Measurements from ENCODE around the gene UBAC2. TPM values are rescaled to one million over a fixed set of nuclear protein-coding genes. Genes with fewer than 3 reads are reported as not detected.

The UBAC2 gene
- total RNA-seq, 4 donors from 2014 or later: 67.3 to 111 (median 93.8) TPM

DNA sequence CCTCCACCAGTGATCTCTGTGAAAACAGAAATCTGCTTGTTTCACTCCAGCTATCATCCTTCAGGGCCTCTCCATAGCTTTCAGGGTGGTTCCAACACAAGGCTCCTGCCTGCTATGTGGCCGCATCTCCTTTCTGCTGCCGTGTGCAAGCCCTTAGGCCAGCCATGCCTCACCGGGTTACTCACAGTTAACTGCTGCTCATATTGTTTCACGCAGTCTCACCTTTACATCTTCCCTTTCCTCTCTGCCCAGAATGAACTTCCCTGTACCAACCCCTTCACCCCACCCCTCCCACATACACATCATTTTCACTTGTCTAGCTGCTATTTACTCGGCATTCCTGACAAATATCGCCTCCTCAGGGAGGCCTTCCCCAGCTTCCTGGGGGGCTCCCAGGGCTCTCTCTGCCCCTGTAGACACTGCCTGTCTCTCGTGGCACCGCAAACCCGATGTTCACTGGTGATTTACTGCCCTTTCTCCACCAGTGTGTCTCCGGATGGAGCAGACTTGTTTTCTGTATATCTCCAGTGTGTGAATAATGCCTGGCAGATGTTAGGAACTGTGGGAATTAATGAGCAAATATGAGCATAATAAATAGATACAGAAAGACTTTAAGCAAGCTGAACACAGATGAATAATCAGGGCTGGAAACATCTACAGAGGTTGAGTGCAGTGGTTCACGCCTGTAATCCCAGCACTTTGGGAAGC is 145.8 kb downstream of the UBAC2 start:
- Histone ChIP-seq H3K9me3 (no peaks in the 10 kb centered on the region), H3K27ac (no peak overlapping the region), H3K27me3 (no peaks in the 10 kb centered on the region), H3K36me3 (peaks cover 63% of the 10 kb centered on the region), H3K4me3 (no peak overlapping the region), H3K4me1 (peaks cover under 1% of the 10 kb centered on the region)
- WGBS: 79% methylated on average over 11 of the region's 11 CpGs
- no peak for DNase-seq (ENCODE audit: low spot score in 2 of 2)
- TF ChIP-seq POLR2AphosphoS5 (IDR thresholded peaks at IDR 0.05) (no peak), EP300 (IDR thresholded peaks at IDR 0.05) (no peak), POLR2A (IDR thresholded peaks at IDR 0.05) (no peak)
- TF ChIP-seq, protein P1, sequence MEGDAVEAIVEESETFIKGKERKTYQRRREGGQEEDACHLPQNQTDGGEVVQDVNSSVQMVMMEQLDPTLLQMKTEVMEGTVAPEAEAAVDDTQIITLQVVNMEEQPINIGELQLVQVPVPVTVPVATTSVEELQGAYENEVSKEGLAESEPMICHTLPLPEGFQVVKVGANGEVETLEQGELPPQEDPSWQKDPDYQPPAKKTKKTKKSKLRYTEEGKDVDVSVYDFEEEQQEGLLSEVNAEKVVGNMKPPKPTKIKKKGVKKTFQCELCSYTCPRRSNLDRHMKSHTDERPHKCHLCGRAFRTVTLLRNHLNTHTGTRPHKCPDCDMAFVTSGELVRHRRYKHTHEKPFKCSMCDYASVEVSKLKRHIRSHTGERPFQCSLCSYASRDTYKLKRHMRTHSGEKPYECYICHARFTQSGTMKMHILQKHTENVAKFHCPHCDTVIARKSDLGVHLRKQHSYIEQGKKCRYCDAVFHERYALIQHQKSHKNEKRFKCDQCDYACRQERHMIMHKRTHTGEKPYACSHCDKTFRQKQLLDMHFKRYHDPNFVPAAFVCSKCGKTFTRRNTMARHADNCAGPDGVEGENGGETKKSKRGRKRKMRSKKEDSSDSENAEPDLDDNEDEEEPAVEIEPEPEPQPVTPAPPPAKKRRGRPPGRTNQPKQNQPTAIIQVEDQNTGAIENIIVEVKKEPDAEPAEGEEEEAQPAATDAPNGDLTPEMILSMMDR (IDR thresholded peaks at IDR 0.05): no peak

DNA sequence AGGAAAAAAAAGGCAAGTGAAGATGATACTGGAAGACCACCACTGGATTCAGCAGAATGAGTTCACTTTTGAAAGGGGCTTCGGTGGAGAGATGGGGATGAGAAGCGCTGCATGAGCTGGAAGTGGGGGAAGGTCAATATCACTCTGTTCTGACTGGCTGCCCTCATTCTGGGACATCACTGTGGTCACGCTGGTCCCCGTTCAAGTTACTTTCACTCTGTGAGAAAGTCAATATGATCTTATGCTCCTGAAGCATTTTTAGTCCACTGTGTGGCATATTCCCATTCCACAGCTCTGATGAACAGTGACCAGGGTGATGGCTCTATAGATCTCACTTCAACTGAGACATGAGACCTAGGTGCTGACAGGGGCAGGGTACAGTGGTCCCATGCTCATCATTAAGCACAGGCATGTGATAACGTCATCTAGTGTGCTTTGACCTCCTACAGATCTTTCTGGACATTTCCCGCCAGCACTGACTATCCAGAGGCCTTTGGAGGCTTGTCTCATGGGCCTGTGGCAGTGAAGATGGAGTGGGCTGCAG is 146.8 kb downstream of the UBAC2 start:
- Histone ChIP-seq H3K4me3 (no peak overlapping the region), H3K27me3 (no peaks in the 10 kb centered on the region), H3K9me3 (no peaks in the 10 kb centered on the region), H3K4me1 (peaks cover 2% of the 10 kb centered on the region), H3K27ac (no peak overlapping the region), H3K36me3 (peaks cover 62% of the 10 kb centered on the region)
- TF ChIP-seq EP300 (IDR thresholded peaks at IDR 0.05): no peak
- no peak for TF ChIP-seq POLR2A (IDR thresholded peaks at IDR 0.05)
- no peak for DNase-seq (ENCODE audit: low spot score in 2 of 2)
- 88% methylated on average over 6 of the region's 6 CpGs for WGBS

DNA sequence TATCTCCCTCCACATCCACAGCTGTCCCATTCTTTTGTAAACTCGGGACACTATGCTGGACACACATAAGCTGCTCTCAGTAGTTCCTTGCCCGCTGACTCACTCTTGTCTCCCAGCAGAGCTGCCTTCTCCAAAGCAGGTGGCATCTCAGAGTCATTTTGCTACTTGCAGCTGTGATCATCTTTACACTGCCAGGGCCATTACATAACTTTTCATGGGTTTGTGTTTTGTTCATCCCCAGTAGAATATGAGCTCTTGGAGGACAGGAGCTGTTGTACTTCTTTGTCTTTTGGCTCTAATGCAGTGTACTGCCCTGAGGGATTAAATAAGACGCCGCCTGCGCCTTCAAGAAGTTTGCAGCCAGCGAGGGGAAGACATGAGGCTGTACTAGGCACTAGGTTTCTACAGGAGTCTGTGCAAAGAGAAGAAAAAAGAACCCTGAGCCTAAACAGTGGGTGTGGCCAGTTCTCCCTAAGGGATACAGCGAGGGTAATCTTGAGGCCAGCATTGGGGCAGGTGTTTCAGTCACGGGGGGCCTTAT is 147.3 kb downstream of the UBAC2 start:
- no peak for DNase-seq (ENCODE audit: low spot score in 2 of 2)
- peaks cover 60% of the 10 kb centered on the region for H3K36me3 ChIP-seq
- WGBS: 95% methylated on average over 8 of the region's 8 CpGs
- H3K9me3 ChIP-seq: no peaks in the 10 kb centered on the region
- H3K4me1 ChIP-seq: peaks cover 2% of the 10 kb centered on the region
- TF ChIP-seq, protein P1 (IDR thresholded peaks at IDR 0.05): no peak
- TF ChIP-seq POLR2AphosphoS5 (IDR thresholded peaks at IDR 0.05) (no peak), POLR2A (IDR thresholded peaks at IDR 0.05) (no peak), EP300 (IDR thresholded peaks at IDR 0.05) (no peak)
- no peaks in the 10 kb centered on the region for H3K27me3 ChIP-seq
- no peak overlapping the region for H3K4me3 ChIP-seq
- H3K27ac ChIP-seq: no peak overlapping the region

DNA sequence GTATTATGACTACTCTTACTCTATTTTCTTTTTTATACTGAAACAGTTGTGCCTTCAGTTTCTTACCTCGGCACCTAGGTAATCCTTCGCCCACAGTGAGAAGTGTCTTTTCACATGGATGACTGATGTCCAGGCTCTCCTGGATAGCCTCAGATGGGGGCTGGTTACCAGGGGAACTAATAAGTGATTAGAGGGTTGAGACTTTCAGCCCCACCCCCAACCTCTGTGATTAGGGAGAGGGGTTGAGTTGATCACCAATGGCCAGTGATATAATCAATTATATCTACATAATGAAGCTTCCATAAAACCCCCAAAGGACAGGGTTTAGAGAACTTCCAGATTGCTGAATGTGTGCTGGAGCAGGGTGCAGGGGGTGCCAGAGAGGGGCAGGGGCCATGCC is 149.5 kb downstream of the UBAC2 start:
- Histone ChIP-seq H3K4me3 (no peak overlapping the region), H3K4me1 (peaks cover 14% of the 10 kb centered on the region), H3K9me3 (no peaks in the 10 kb centered on the region), H3K36me3 (peaks cover 48% of the 10 kb centered on the region), H3K27ac (no peak overlapping the region), H3K27me3 (no peaks in the 10 kb centered on the region)
- TF ChIP-seq EP300 (IDR thresholded peaks at IDR 0.05) (no peak), POLR2A (IDR thresholded peaks at IDR 0.05) (no peak), POLR2AphosphoS5 (IDR thresholded peaks at IDR 0.05) (no peak)
- TF ChIP-seq, protein P1 (IDR thresholded peaks at IDR 0.05): no peak
- 100% methylated on average over 2 of the region's 2 CpGs for WGBS
- no peak for DNase-seq (ENCODE audit: low spot score in 2 of 2)

DNA sequence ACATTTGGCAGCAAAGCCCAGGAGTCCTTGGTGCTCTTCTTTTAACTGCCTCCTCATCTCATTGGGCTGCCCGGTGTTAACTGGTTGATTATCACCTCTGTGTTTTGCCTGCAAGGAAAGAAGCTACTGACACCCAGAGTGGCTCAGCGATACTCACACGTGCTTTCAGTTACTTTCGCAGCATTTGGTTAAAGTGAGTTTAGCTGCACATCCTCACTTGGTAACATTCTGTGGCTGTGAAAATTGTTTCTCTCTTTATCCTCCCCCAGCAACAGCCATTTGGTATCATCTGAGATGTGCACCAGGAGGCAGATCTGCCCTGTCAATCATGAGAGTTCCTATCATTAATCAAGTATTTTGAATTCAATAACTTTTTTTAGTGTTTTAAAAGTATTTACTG is 151.1 kb downstream of the UBAC2 start:
- peaks cover 40% of the 10 kb centered on the region for H3K36me3 ChIP-seq
- H3K4me1 ChIP-seq: peaks cover 29% of the 10 kb centered on the region
- DNase-seq (ENCODE audit: low spot score in 2 of 2): no peak
- H3K9me3 ChIP-seq: no peaks in the 10 kb centered on the region
- H3K4me3 ChIP-seq: no peak overlapping the region
- 76% methylated on average over 4 of the region's 4 CpGs for WGBS
- TF ChIP-seq EP300 (IDR thresholded peaks at IDR 0.05): no peak
- no peak for TF ChIP-seq POLR2AphosphoS5 (IDR thresholded peaks at IDR 0.05)
- TF ChIP-seq, protein P1 (IDR thresholded peaks at IDR 0.05): no peak
- no peak for TF ChIP-seq POLR2A (IDR thresholded peaks at IDR 0.05)
- no peaks in the 10 kb centered on the region for H3K27me3 ChIP-seq
- H3K27ac ChIP-seq: no peak overlapping the region

Measured in suprapubic skin (tissue), 4 donors.